IPS DF 4.7 (cell line): ENCODE results near the gene SORBS2.
"Not testable (repeated sequence)": the region's sequence is repeated elsewhere in the genome, so short reads cannot be mapped to it uniquely, and the experiment has no call there.

Experiments used
- DNase-seq: peaks from one replicate; pipeline ENCODE4 v3.0.0-alpha.2; 2013; ENCODE audit warnings: low spot score; ENCODE audit errors: extremely low read depth

Gene SORBS2

GRCh38 chr4:185738038-185738552 is 73.9 kb downstream of the SORBS2 start:
- no peak for DNase-seq

- DNase-seq: no peak
Observed at GRCh38 chr4:185737489-185738037, 74.4 kb downstream of the SORBS2 start.

GRCh38 chr4:185736882-185737281 is 75.1 kb downstream of the SORBS2 start:
- no peak for DNase-seq

- DNase-seq: no peak
Observed at GRCh38 chr4:185735866-185736400, 76.1 kb downstream of the SORBS2 start.

- DNase-seq: no peak
Observed at GRCh38 chr4:185734930-185735329, 77.1 kb downstream of the SORBS2 start.

GRCh38 chr4:185734214-185734613 is 77.8 kb downstream of the SORBS2 start:
- no peak for DNase-seq

GRCh38 chr4:185730849-185731608 is 81.0 kb downstream of the SORBS2 start:
- DNase-seq: no peak

GRCh38 chr4:185730387-185730786 is 81.6 kb downstream of the SORBS2 start:
- no peak for DNase-seq

- no peak for DNase-seq
Observed at GRCh38 chr4:185729391-185729804, 82.6 kb downstream of the SORBS2 start.

GRCh38 chr4:185728893-185729292 is 83.1 kb downstream of the SORBS2 start:
- DNase-seq: no peak

- DNase-seq: no peak
Observed at GRCh38 chr4:185726931-185727330, 85.1 kb downstream of the SORBS2 start.

GRCh38 chr4:185723631-185724260 is 88.2 kb downstream of the SORBS2 start:
- no peak for DNase-seq

- no peak for DNase-seq
Observed at GRCh38 chr4:185722029-185722316, 90.0 kb downstream of the SORBS2 start.

GRCh38 chr4:185721190-185722028 is 90.6 kb downstream of the SORBS2 start:
- DNase-seq: no peak

GRCh38 chr4:185719500-185719858 is 92.5 kb downstream of the SORBS2 start:
- no peak for DNase-seq

GRCh38 chr4:185718578-185719499 is 93.2 kb downstream of the SORBS2 start:
- no peak for DNase-seq

GRCh38 chr4:185717377-185717741 is 94.6 kb downstream of the SORBS2 start:
- DNase-seq: no peak

- no peak for DNase-seq
Observed at GRCh38 chr4:185716577-185717376, 95.2 kb downstream of the SORBS2 start.

GRCh38 chr4:185716141-185716551 is 95.8 kb downstream of the SORBS2 start:
- DNase-seq: no peak

- not testable (repeated sequence) for DNase-seq
Observed at GRCh38 chr4:185714524-185714923, 97.5 kb downstream of the SORBS2 start.
